Hematopoietic multipotent progenitor cell treated with erythropoietin and hydrocortisone succinate and interleukin-3 and kit ligand, for 17 days (in vitro differentiated cells): ENCODE results near the gene MEX3C.

ENCODE experiments used
- DNase-seq: peaks from one replicate; pipeline ENCODE4 v3.0.0-alpha.2; 2015; ENCODE audit warnings: low spot score

Gene MEX3C

GRCh38 chr18:51191128-51191717 is 6.3 kb downstream of the MEX3C start:
- DNase-seq = peak; percentile 43

GRCh38 chr18:51190000-51190399 is 7.5 kb downstream of the MEX3C start:
- DNase-seq = no peak

- DNase-seq = no peak
These were observed 9.3 kb downstream of the MEX3C start for GRCh38 chr18:51188024-51188701.

GRCh38 chr18:51185075-51185474 is 12.4 kb downstream of the MEX3C start:
- no peak for DNase-seq

- DNase-seq = no peak
These were observed 13.4 kb downstream of the MEX3C start for GRCh38 chr18:51184091-51184457.

GRCh38 chr18:51183372-51184090 is 13.9 kb downstream of the MEX3C start:
- no peak for DNase-seq

GRCh38 chr18:51182824-51183223 is 14.7 kb downstream of the MEX3C start:
- DNase-seq = no peak

- no peak for DNase-seq
These were observed 25.7 kb downstream of the MEX3C start for GRCh38 chr18:51171625-51172259.

GRCh38 chr18:51171223-51171622 is 26.3 kb downstream of the MEX3C start:
- DNase-seq = no peak

- DNase-seq = no peak
These were observed 26.8 kb downstream of the MEX3C start for GRCh38 chr18:51170664-51171063.

GRCh38 chr18:51169731-51170130 is 27.8 kb downstream of the MEX3C start:
- DNase-seq = no peak

GRCh38 chr18:51168960-51169662 is 28.4 kb downstream of the MEX3C start:
- no peak for DNase-seq

GRCh38 chr18:51168026-51168742 is 29.3 kb downstream of the MEX3C start:
- no peak for DNase-seq

- DNase-seq = no peak
These were observed 32.2 kb downstream of the MEX3C start for GRCh38 chr18:51165296-51165695.

GRCh38 chr18:51164761-51165281 is 32.7 kb downstream of the MEX3C start:
- DNase-seq = no peak

GRCh38 chr18:51164342-51164741 is 33.1 kb downstream of the MEX3C start:
- no peak for DNase-seq

- no peak for DNase-seq
These were observed 33.9 kb downstream of the MEX3C start for GRCh38 chr18:51163543-51163942.

- no peak for DNase-seq
These were observed 34.9 kb downstream of the MEX3C start for GRCh38 chr18:51162617-51163016.

GRCh38 chr18:51160646-51161045 is 36.8 kb downstream of the MEX3C start:
- no peak for DNase-seq

- DNase-seq = no peak
These were observed 40.3 kb downstream of the MEX3C start for GRCh38 chr18:51157215-51157614.

GRCh38 chr18:51154431-51155063 is 42.9 kb downstream of the MEX3C start:
- no peak for DNase-seq
